ENCODE measurements around the gene MYEF2. TPM values are rescaled to one million over a fixed set of nuclear protein-coding genes. Genes with fewer than 3 reads are reported as not detected.

The MYEF2 gene
- total RNA-seq, 1 donor from 2014 or later, result 1.8 TPM

GRCh38 chr15:48185529-48185928, 7.4 kb upstream of the MYEF2 start:
- H3K4me3 ChIP-seq (ENCODE audit: low read depth, low read length), result no peak overlapping the region
- H3K36me3 ChIP-seq (ENCODE audit: control insufficient read depth, insufficient read depth, low read length), result no peaks in the 10 kb centered on the region
- TF ChIP-seq, protein P1, sequence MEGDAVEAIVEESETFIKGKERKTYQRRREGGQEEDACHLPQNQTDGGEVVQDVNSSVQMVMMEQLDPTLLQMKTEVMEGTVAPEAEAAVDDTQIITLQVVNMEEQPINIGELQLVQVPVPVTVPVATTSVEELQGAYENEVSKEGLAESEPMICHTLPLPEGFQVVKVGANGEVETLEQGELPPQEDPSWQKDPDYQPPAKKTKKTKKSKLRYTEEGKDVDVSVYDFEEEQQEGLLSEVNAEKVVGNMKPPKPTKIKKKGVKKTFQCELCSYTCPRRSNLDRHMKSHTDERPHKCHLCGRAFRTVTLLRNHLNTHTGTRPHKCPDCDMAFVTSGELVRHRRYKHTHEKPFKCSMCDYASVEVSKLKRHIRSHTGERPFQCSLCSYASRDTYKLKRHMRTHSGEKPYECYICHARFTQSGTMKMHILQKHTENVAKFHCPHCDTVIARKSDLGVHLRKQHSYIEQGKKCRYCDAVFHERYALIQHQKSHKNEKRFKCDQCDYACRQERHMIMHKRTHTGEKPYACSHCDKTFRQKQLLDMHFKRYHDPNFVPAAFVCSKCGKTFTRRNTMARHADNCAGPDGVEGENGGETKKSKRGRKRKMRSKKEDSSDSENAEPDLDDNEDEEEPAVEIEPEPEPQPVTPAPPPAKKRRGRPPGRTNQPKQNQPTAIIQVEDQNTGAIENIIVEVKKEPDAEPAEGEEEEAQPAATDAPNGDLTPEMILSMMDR (IDR thresholded peaks at IDR 0.05; ENCODE audit: insufficient read depth, low read length, severe bottlenecking), result no peak
- FAIRE-seq (no peak), DNase-seq (ENCODE audit: low read depth) (no peak)
- no peaks in the 10 kb centered on the region for H3K27me3 ChIP-seq (ENCODE audit: control insufficient read depth, insufficient read depth, low read length)

GRCh38 chr15:48182749-48183148, 4.7 kb upstream of the MYEF2 start:
- Histone ChIP-seq H3K36me3 (ENCODE audit: control insufficient read depth, insufficient read depth, low read length) (no peaks in the 10 kb centered on the region), H3K4me3 (ENCODE audit: low read depth, low read length) (no peak overlapping the region), H3K27me3 (ENCODE audit: control insufficient read depth, insufficient read depth, low read length) (peaks cover 1% of the 10 kb centered on the region)
- FAIRE-seq (no peak), DNase-seq (ENCODE audit: low read depth) (no peak)
- TF ChIP-seq, protein P1 (IDR thresholded peaks at IDR 0.05; ENCODE audit: insufficient read depth, low read length, severe bottlenecking), result no peak

- no peak for DNase-seq (ENCODE audit: low read depth)
- Histone ChIP-seq H3K36me3 (ENCODE audit: control insufficient read depth, insufficient read depth, low read length) (no peaks in the 10 kb centered on the region), H3K27me3 (ENCODE audit: control insufficient read depth, insufficient read depth, low read length) (peaks cover 1% of the 10 kb centered on the region), H3K4me3 (ENCODE audit: low read depth, low read length) (no peak overlapping the region)
- TF ChIP-seq, protein P1 (IDR thresholded peaks at IDR 0.05; ENCODE audit: insufficient read depth, low read length, severe bottlenecking), result no peak
- no peak for FAIRE-seq
These were observed 495 bp upstream of the MYEF2 start for GRCh38 chr15:48178648-48178931.

DNA sequence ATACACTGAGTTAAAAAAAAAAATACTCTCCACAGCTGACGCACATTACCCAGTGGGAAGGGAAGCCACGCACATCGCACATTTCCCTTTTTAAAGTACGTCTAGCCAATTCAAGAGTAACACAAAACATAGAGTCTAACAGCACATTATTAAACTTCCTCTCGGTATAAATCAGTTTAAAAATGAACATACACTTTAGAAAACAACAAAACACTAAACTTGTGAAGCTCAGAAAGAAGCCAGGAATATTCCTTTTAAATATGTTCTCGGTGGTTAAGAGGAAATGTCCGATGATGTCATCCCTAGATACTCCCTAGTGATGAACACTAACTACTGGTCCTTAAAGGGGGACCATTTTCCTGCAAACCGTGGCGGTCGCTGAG, 721 bp downstream of the MYEF2 start:
- TF ChIP-seq, protein P1 (IDR thresholded peaks at IDR 0.05; ENCODE audit: insufficient read depth, low read length, severe bottlenecking), result no peak
- Histone ChIP-seq H3K4me3 (ENCODE audit: low read depth, low read length) (peak overlapping the region; percentile 46), H3K36me3 (ENCODE audit: control insufficient read depth, insufficient read depth, low read length) (no peaks in the 10 kb centered on the region), H3K27me3 (ENCODE audit: control insufficient read depth, insufficient read depth, low read length) (peaks cover 1% of the 10 kb centered on the region)
- FAIRE-seq, result no peak
- peak; percentile 44 for DNase-seq (ENCODE audit: low read depth)

DNA sequence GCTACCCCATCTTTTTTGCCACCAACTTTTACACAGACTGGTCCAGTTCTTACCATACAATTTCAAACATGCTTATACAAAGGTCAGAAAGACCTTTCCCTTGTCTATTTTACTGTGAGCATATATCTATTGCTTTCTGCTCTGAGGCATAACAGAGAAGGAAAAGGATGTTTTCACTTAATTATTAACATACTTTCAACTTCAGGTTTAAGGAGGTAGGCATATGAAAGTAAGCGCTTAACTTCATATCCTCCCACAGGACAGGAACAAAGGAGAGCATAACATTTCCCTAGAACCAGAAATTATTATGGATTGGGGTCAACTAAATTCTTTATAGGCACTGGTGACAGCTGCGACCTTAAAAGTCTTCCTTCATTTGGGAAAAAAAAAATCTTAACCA, 1.1 kb downstream of the MYEF2 start:
- Histone ChIP-seq H3K27me3 (ENCODE audit: control insufficient read depth, insufficient read depth, low read length) (peaks cover 1% of the 10 kb centered on the region), H3K36me3 (ENCODE audit: control insufficient read depth, insufficient read depth, low read length) (no peaks in the 10 kb centered on the region), H3K4me3 (ENCODE audit: low read depth, low read length) (no peak overlapping the region)
- no peak for DNase-seq (ENCODE audit: low read depth)
- no peak for FAIRE-seq
- TF ChIP-seq, protein P1 (IDR thresholded peaks at IDR 0.05; ENCODE audit: insufficient read depth, low read length, severe bottlenecking), result no peak

DNA sequence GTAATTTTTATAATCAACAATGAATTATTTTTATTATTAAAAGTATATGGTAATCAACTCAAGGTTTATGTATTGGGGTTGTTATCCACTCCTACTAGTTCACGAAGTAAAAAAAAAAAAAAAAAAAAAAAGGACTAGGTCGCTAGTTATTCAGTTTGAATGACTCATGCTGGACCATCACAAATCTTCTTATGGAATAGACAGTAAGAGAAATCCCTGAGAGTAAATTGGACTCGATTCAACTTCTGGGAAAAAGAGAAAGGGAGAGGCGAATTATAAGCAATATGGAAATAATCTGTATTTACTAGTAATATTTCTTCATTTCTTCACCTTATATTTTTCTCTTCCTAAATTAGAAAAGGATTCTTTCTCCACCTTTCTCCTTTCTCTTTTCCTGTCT, 2.0 kb downstream of the MYEF2 start:
- TF ChIP-seq, protein P1 (IDR thresholded peaks at IDR 0.05; ENCODE audit: insufficient read depth, low read length, severe bottlenecking), result no peak
- no peak for FAIRE-seq

More for the DNA sequence above, 2.0 kb downstream of the MYEF2 start:
- Histone ChIP-seq H3K27me3 (ENCODE audit: control insufficient read depth, insufficient read depth, low read length) (peaks cover 1% of the 10 kb centered on the region), H3K4me3 (ENCODE audit: low read depth, low read length) (no peak overlapping the region), H3K36me3 (ENCODE audit: control insufficient read depth, insufficient read depth, low read length) (no peaks in the 10 kb centered on the region)
- no peak for DNase-seq (ENCODE audit: low read depth)

Data from bronchial epithelial cell (primary cell).